ENCODE measurements around the gene MVB12B. TPM values are rescaled to one million over a fixed set of nuclear protein-coding genes. Genes with fewer than 3 reads are reported as not detected.

Gene MVB12B
- total RNA-seq, 1 donor from 2014 or later = 8.8 TPM

- DNase-seq (ENCODE audit: low spot score) = peak; percentile 41
- ATAC-seq = no peak
Measured at GRCh38 chr9:126329476-126330275, 3.0 kb downstream of the MVB12B start.

GRCh38 chr9:126330536-126330935 is 3.9 kb downstream of the MVB12B start:
- DNase-seq (ENCODE audit: low spot score) (no peak), ATAC-seq (no peak)

GRCh38 chr9:126331964-126332748 is 5.5 kb downstream of the MVB12B start:
- ATAC-seq = no peak
- DNase-seq (ENCODE audit: low spot score) = peak; percentile 23

- peak; percentile 86 for ATAC-seq
- DNase-seq (ENCODE audit: low spot score) = peak; percentile 86
Measured at GRCh38 chr9:126334721-126335621, 8.3 kb downstream of the MVB12B start.

GRCh38 chr9:126335837-126336735 is 9.5 kb downstream of the MVB12B start:
- peak; percentile 62 for DNase-seq (ENCODE audit: low spot score)
- ATAC-seq = peak; percentile 58

- DNase-seq (ENCODE audit: low spot score) (peak; percentile 46), ATAC-seq (peak; percentile 21)
Measured at GRCh38 chr9:126336736-126337325, 10.2 kb downstream of the MVB12B start.

GRCh38 chr9:126337729-126338372 is 11.2 kb downstream of the MVB12B start:
- DNase-seq (ENCODE audit: low spot score) = no peak
- no peak for ATAC-seq

GRCh38 chr9:126338945-126339344 is 12.3 kb downstream of the MVB12B start:
- ATAC-seq (no peak), DNase-seq (ENCODE audit: low spot score) (no peak)

GRCh38 chr9:126341426-126341825 is 14.8 kb downstream of the MVB12B start:
- DNase-seq (ENCODE audit: low spot score) (no peak), ATAC-seq (no peak)

- ATAC-seq (no peak), DNase-seq (ENCODE audit: low spot score) (no peak)
Measured at GRCh38 chr9:126341902-126342301, 15.3 kb downstream of the MVB12B start.

- ATAC-seq = peak; percentile 29
Measured at GRCh38 chr9:126342621-126343031, 16.0 kb downstream of the MVB12B start.

GRCh38 chr9:126343271-126343700 is 16.7 kb downstream of the MVB12B start:
- DNase-seq (ENCODE audit: low spot score) (no peak), ATAC-seq (peak; percentile 57)

More at GRCh38 chr9:126342621-126343031, 16.0 kb downstream of the MVB12B start:
- DNase-seq (ENCODE audit: low spot score) = peak; percentile 33

GRCh38 chr9:126346031-126346430 is 19.4 kb downstream of the MVB12B start:
- ATAC-seq (no peak), DNase-seq (ENCODE audit: low spot score) (peak; percentile 37)

- ATAC-seq = peak; percentile 42
- DNase-seq (ENCODE audit: low spot score) = peak; percentile 35
Measured at GRCh38 chr9:126347093-126347492, 20.5 kb downstream of the MVB12B start.

GRCh38 chr9:126347911-126348760 is 21.5 kb downstream of the MVB12B start:
- peak; percentile 41 for DNase-seq (ENCODE audit: low spot score)
- peak; percentile 23 for ATAC-seq

GRCh38 chr9:126348911-126349550 is 22.4 kb downstream of the MVB12B start:
- DNase-seq (ENCODE audit: low spot score) = peak; percentile 19
- no peak for ATAC-seq
